DOHH2 (cell line): ENCODE results near the gene APOC3.

Experiments
- CTCF ChIP-seq: fragments of 200-600 bp; sonication (generic); IDR thresholded peaks from one replicate; pipeline ENCODE4 v1.5.1; 2014; ENCODE audit warnings: antibody characterized with exemption, mild to moderate bottlenecking, low read depth, low read length; ENCODE audit not compliant: poor library complexity, severe bottlenecking
- EZH2phosphoT487 ChIP-seq: fragments of 200-600 bp; sonication (generic); IDR thresholded peaks from 2 replicates; pipeline ENCODE4 v1.6.1; 2017; ENCODE audit warnings: borderline replicate concordance, mild to moderate bottlenecking, antibody characterized with exemption, low read length, moderate library complexity, mixed read lengths

DNA sequence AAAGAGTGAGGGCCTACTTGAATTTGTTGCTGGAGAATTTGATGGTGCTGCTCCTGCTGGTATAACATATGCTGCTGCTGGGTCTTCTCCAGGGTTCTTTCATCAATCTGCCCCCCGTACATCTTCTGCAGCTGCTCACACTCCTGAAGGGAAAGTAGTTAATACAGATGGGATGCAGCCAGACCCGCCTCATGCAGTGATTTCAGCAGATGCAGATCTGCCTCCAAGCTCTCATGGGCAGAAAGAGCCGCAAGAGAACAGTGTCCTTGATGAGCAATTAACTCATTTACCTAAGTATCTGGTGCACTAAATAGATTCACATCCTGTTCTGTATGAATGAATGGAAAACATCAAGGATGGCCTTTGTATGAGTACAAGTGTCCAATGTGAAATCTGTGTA is 32.5 kb downstream of the APOC3 start:
- TF ChIP-seq CTCF (no peak), EZH2phosphoT487 (no peak)
